ENCODE data around the gene MAL. TPM values are rescaled to one million over a fixed set of nuclear protein-coding genes. Genes with fewer than 3 reads are reported as not detected.

Gene MAL
- total and polyA plus RNA-seq, 2 experiments from 2014 or later = 1.4 TPM; not detected in 1

- H3K4me2 ChIP-seq = no peak overlapping the region
- H3K9me3 ChIP-seq (ENCODE audit: low read depth) = no peaks in the 10 kb centered on the region
- TF ChIP-seq EZH2 (IDR thresholded peaks at IDR 0.05; ENCODE audit: borderline replicate concordance) (no peak), EZH2phosphoT487 (IDR thresholded peaks at IDR 0.05; ENCODE audit: low read depth, severe bottlenecking, unreplicated experiment) (no peak), CTCF (IDR thresholded peaks at IDR 0.05; ENCODE audit: poor library complexity) (no peak)
- H3K36me3 ChIP-seq (replicated peaks; ENCODE audit: insufficient read depth, low read depth) = no peaks in the 10 kb centered on the region
- no peak for DNase-seq (ENCODE audit: low spot score)
- H3K4me1 ChIP-seq (ENCODE audit: insufficient read depth) = no peaks in the 10 kb centered on the region
- 70% methylated on average over 11 of the region's 12 CpGs for WGBS (ENCODE audit: low lambda C conversion rate, missing lambda C conversion rate)
- H3K9me2 ChIP-seq (replicated peaks; ENCODE audit: insufficient read depth) = no peaks in the 10 kb centered on the region
- no peaks in the 10 kb centered on the region for H4K20me1 ChIP-seq (ENCODE audit: insufficient read depth, poor library complexity, severe bottlenecking)
- H3K79me2 ChIP-seq = no peaks in the 10 kb centered on the region
- H3K4me3 ChIP-seq = no peak overlapping the region
- H2AFZ ChIP-seq = no peak overlapping the region
- H3K27me3 ChIP-seq = peaks cover 1% of the 10 kb centered on the region
- no peak overlapping the region for H3K27ac ChIP-seq
Measured at GRCh38 chr2:95018861-95019550, 6.5 kb upstream of the MAL start.

GRCh38 chr2:95019572-95019971 is 5.9 kb upstream of the MAL start:
- no peaks in the 10 kb centered on the region for H3K79me2 ChIP-seq
- no peaks in the 10 kb centered on the region for H3K36me3 ChIP-seq (replicated peaks; ENCODE audit: insufficient read depth, low read depth)
- no peak overlapping the region for H3K4me3 ChIP-seq
- no peaks in the 10 kb centered on the region for H3K4me1 ChIP-seq (ENCODE audit: insufficient read depth)
- no peaks in the 10 kb centered on the region for H3K9me3 ChIP-seq (ENCODE audit: low read depth)
- TF ChIP-seq EZH2 (IDR thresholded peaks at IDR 0.05; ENCODE audit: borderline replicate concordance) (no peak), EZH2phosphoT487 (IDR thresholded peaks at IDR 0.05; ENCODE audit: low read depth, severe bottlenecking, unreplicated experiment) (no peak), CTCF (IDR thresholded peaks at IDR 0.05; ENCODE audit: poor library complexity) (no peak)
- 64% methylated on average over 4 of the region's 4 CpGs for WGBS (ENCODE audit: low lambda C conversion rate, missing lambda C conversion rate)
- no peak overlapping the region for H2AFZ ChIP-seq
- DNase-seq (ENCODE audit: low spot score) = no peak
- peaks cover 7% of the 10 kb centered on the region for H3K27me3 ChIP-seq
- no peaks in the 10 kb centered on the region for H3K9me2 ChIP-seq (replicated peaks; ENCODE audit: insufficient read depth)
- H3K4me2 ChIP-seq = no peak overlapping the region
- H4K20me1 ChIP-seq (ENCODE audit: insufficient read depth, poor library complexity, severe bottlenecking) = no peaks in the 10 kb centered on the region
- H3K27ac ChIP-seq = no peak overlapping the region

- H2AFZ ChIP-seq = no peak overlapping the region
- H3K36me3 ChIP-seq (replicated peaks; ENCODE audit: insufficient read depth, low read depth) = no peaks in the 10 kb centered on the region
- H3K27ac ChIP-seq = no peak overlapping the region
- no peaks in the 10 kb centered on the region for H3K9me3 ChIP-seq (ENCODE audit: low read depth)
- TF ChIP-seq EZH2 (IDR thresholded peaks at IDR 0.05; ENCODE audit: borderline replicate concordance) (no peak), EZH2phosphoT487 (IDR thresholded peaks at IDR 0.05; ENCODE audit: low read depth, severe bottlenecking, unreplicated experiment) (no peak), CTCF (IDR thresholded peaks at IDR 0.05; ENCODE audit: poor library complexity) (no peak)
- no peaks in the 10 kb centered on the region for H3K9me2 ChIP-seq (replicated peaks; ENCODE audit: insufficient read depth)
- H3K27me3 ChIP-seq = peaks cover 15% of the 10 kb centered on the region
- no peaks in the 10 kb centered on the region for H3K79me2 ChIP-seq
- no peaks in the 10 kb centered on the region for H3K4me1 ChIP-seq (ENCODE audit: insufficient read depth)
- H3K4me2 ChIP-seq = no peak overlapping the region
- no peak overlapping the region for H3K4me3 ChIP-seq
- no peak for DNase-seq (ENCODE audit: low spot score)
- H4K20me1 ChIP-seq (ENCODE audit: insufficient read depth, poor library complexity, severe bottlenecking) = no peaks in the 10 kb centered on the region
- WGBS (ENCODE audit: low lambda C conversion rate, missing lambda C conversion rate) = 84% methylated on average over 9 of the region's 9 CpGs
Measured at GRCh38 chr2:95020275-95021022, 5.1 kb upstream of the MAL start.

Measured in hepatocyte (in vitro differentiated cells).